Measurements from ENCODE around the gene GIGYF1. TPM values are rescaled to one million over a fixed set of nuclear protein-coding genes. Genes with fewer than 3 reads are reported as not detected.

The GIGYF1 gene
- total RNA-seq, 1 donor from 2014 or later = 23.5 TPM

DNA sequence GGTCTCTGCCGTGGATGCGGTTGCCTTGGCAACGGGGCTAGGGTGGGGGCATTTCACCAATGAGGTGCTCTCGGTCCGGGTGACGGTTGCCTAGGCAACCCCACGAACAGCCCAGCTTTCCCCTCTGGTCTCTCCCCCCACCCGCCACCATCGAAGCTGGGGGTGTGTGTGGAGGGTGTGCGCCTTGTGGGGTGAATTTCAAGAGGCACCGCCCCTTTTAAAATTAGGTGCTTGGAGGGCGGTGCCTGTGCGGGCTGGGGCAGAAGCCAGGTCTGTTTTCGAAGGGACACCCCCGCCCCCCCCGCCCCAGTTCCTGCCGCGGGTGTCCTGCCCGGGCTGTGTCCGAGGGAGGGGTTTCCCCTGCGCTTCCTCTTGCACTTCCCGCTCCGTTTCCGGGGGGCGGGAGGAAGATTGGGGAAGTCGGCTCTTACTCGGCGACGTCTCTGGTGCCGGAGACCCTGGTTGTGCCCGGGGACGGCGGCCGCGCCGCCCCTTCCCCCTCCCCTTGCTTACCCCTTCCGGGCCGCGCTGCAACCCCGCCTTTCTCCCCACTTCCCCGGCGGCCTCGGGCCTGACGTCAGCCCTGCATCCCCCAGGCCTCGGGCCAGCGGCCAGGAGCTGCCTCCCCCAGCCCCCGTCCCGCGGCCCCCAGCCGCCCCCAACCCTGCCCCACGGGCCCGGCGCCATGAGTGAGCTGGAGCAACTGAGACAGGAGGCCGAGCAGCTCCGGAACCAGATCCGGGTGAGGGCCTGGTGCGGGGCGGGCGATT is 18.3 kb downstream of the GIGYF1 start:
- Histone ChIP-seq H3K4me3 (ENCODE audit: low read depth, low read length) (peak overlapping the region; percentile 94), H3K27me3 (ENCODE audit: control insufficient read depth, insufficient read depth, low read length) (no peaks in the 10 kb centered on the region), H3K36me3 (ENCODE audit: control insufficient read depth, insufficient read depth, low read length) (peaks cover 5% of the 10 kb centered on the region)
- TF ChIP-seq CTCF (IDR thresholded peaks at IDR 0.05; ENCODE audit: insufficient read depth, low read length, poor library complexity, severe bottlenecking) = no peak
- no peak for DNase-seq (ENCODE audit: low read depth)

DNA sequence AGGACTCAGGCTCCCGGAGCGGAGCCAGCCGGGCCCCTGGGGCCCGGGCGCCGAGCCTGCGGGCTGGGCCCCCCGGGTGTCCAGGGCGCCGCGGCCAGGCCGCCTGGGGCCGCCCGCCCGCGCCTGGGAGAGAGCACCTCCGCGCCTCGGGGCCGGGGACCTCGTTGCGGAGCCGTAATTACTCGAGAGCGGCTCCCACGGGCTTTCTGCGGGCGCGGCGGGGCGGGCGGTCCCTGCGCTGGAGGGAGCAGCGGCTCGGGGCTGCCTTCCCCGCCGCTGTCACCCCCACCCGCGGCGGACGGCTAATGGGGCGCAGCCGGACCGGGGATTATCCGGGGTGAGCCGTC is 19.0 kb downstream of the GIGYF1 start:
- Histone ChIP-seq H3K27me3 (ENCODE audit: control insufficient read depth, insufficient read depth, low read length) (no peaks in the 10 kb centered on the region), H3K36me3 (ENCODE audit: control insufficient read depth, insufficient read depth, low read length) (peaks cover 3% of the 10 kb centered on the region), H3K4me3 (ENCODE audit: low read depth, low read length) (peak overlapping the region; percentile 94)
- no peak for DNase-seq (ENCODE audit: low read depth)
- TF ChIP-seq CTCF (IDR thresholded peaks at IDR 0.05; ENCODE audit: insufficient read depth, low read length, poor library complexity, severe bottlenecking) = no peak

GRCh38 chr7:100674411-100675104 is 19.5 kb downstream of the GIGYF1 start:
- peaks cover 3% of the 10 kb centered on the region for H3K36me3 ChIP-seq (ENCODE audit: control insufficient read depth, insufficient read depth, low read length)
- DNase-seq (ENCODE audit: low read depth) = no peak
- peak overlapping the region; percentile 94 for H3K4me3 ChIP-seq (ENCODE audit: low read depth, low read length)
- TF ChIP-seq CTCF (IDR thresholded peaks at IDR 0.05; ENCODE audit: insufficient read depth, low read length, poor library complexity, severe bottlenecking) = no peak
- H3K27me3 ChIP-seq (ENCODE audit: control insufficient read depth, insufficient read depth, low read length) = no peaks in the 10 kb centered on the region

DNA sequence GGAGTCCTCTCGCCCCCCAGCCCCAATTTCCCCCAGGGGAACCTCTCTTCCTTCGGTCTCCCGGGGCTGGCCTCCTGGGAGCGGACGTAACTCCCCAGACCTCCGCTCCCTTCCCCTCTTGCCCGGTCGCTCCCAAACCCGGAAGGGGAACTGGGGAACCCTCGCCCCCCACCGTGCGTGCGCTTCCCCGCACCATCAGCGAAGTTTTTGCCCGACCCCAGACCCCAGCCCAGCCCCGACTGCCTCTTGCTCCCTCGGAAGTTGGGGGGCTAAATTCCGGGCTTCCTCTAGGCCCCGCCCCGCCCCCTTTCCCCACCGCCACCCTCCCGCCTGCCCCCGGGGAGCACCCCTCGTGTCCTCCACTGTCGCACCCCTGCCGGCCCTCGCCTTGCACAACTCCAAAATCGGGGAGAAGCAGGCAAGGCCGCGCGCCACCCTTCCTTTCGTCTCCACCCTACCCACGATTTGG is 20.1 kb downstream of the GIGYF1 start:
- H3K4me3 ChIP-seq (ENCODE audit: low read depth, low read length) = peak overlapping the region; percentile 94
- TF ChIP-seq CTCF (IDR thresholded peaks at IDR 0.05; ENCODE audit: insufficient read depth, low read length, poor library complexity, severe bottlenecking) = no peak
- no peaks in the 10 kb centered on the region for H3K27me3 ChIP-seq (ENCODE audit: control insufficient read depth, insufficient read depth, low read length)
- no peak for DNase-seq (ENCODE audit: low read depth)
- H3K36me3 ChIP-seq (ENCODE audit: control insufficient read depth, insufficient read depth, low read length) = peaks cover 3% of the 10 kb centered on the region

DNA sequence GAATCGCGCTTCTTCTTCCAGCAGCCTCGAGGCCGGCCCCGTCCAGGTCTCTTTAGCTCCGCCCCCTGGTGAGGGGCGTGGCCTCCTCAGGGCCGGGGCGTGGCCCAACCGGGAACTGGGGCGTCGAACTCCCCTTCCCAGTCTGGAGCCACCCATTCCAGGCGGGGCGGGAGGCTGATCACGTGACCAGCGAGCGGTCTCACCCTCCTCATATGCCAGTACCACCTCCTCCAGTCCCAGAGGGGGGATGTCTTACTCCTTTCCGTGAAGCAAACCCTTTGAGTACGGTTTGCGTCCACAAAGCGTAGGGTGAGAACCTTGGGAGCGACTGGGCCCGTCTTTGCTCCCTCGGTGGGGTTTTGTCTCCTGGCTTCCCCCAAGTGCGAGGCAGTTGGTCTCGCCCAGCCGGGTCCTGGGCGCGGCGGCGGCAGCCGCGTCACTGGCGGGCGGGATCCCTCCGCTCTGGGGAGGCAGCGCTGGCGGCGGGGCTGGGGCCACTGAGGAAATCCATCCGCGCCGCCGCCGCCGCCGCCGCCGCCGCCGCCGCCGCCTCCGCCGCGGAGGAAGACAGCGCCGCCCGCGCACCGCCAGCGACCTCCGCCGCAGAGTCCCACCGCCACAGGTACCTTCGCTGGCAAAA is 20.6 kb downstream of the GIGYF1 start, which contains the start of gene GNB2:
GNB2 (plus strand) TSS at position 439 of the 640 bp plus-strand sequence. CDS start 2,526 bp downstream, outside the sequence.
- Histone ChIP-seq H3K4me3 (ENCODE audit: low read depth, low read length) (peak within 1 kb of the TSS; percentile 94), H3K27me3 (ENCODE audit: control insufficient read depth, insufficient read depth, low read length) (no peaks in the 10 kb centered on the region), H3K36me3 (ENCODE audit: control insufficient read depth, insufficient read depth, low read length) (peaks cover 2% of the 10 kb centered on the region)
- peak; percentile 83 for DNase-seq (ENCODE audit: low read depth)
- no peak for TF ChIP-seq CTCF (IDR thresholded peaks at IDR 0.05; ENCODE audit: insufficient read depth, low read length, poor library complexity, severe bottlenecking)

Measured in kidney epithelial cell (primary cell).